ENCODE results near the gene EPC2.
A peak's percentile ranks its signal among the peaks of the same experiment; 100 is the strongest.
"Not testable (repeated sequence)": the region's sequence is repeated elsewhere in the genome, so short reads cannot be mapped to it uniquely, and the experiment has no call there.

Gene EPC2

GRCh38 chr2:148638543-148638942 lies 6.0 kb upstream of the EPC2 start:
- Histone ChIP-seq H3K27ac (ENCODE audit: low read depth, low read length) (no peak overlapping the region), H3K27me3 (ENCODE audit: control insufficient read depth in 1 of 2, insufficient read depth in 2 of 2, low read length in 2 of 2) (peaks cover 3 to 10% of the 10 kb centered on the region in 2 donors), H3K4me1 (ENCODE audit: control insufficient read depth in 1 of 2, insufficient read depth in 2 of 2, low read length in 2 of 2) (peaks cover 3% of the 10 kb centered on the region in 2 donors), H3K9ac (ENCODE audit: low read depth in 1 of 2, low read length in 2 of 2) (no peak overlapping the region), H3K36me3 (ENCODE audit: control insufficient read depth in 1 of 2, insufficient read depth in 2 of 2, low read length in 2 of 2) (no peaks in the 10 kb centered on the region), H3K9me3 (ENCODE audit: control insufficient read depth in 1 of 2, low read length in 2 of 2) (no peaks in the 10 kb centered on the region), H3K4me3 (ENCODE audit: low read depth in 1 of 2, low read length in 2 of 2) (no peak overlapping the region)

DNA sequence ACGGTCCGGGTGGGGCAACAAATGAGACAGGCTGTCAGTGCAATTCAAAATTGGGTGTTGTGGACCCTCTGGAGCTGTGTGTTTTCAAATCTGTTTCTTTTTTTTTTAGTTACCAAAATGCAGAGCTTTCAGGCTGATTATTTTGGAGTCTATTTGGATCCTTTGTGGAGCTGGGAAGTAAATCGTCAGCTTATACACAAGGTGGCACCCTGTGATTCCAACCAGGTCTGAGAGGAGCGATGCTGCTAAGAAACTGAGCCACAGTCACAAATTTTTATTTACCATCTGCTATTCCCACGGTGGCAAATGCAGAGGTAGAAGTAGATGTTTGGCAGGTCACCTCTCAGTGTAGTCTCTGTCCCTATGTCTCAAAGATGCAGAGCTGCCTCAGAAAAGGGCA lies 3.8 kb upstream of the EPC2 start:
- H3K27ac ChIP-seq (ENCODE audit: low read depth, low read length), result no peak overlapping the region
- H3K4me1 ChIP-seq (ENCODE audit: control insufficient read depth in 1 of 2, insufficient read depth in 2 of 2, low read length in 2 of 2), result peaks cover 5 to 8% of the 10 kb centered on the region in 2 donors
- H3K4me3 ChIP-seq (ENCODE audit: low read depth in 1 of 2, low read length in 2 of 2), result no peak overlapping the region
- no peaks in the 10 kb centered on the region for H3K9me3 ChIP-seq (ENCODE audit: control insufficient read depth in 1 of 2, low read length in 2 of 2)
- peaks cover 0 to 6% of the 10 kb centered on the region in 2 donors for H3K27me3 ChIP-seq (ENCODE audit: control insufficient read depth in 1 of 2, insufficient read depth in 2 of 2, low read length in 2 of 2)
- H3K9ac ChIP-seq (ENCODE audit: low read depth in 1 of 2, low read length in 2 of 2), result no peak overlapping the region
- no peaks in the 10 kb centered on the region for H3K36me3 ChIP-seq (ENCODE audit: control insufficient read depth in 1 of 2, insufficient read depth in 2 of 2, low read length in 2 of 2)

DNA sequence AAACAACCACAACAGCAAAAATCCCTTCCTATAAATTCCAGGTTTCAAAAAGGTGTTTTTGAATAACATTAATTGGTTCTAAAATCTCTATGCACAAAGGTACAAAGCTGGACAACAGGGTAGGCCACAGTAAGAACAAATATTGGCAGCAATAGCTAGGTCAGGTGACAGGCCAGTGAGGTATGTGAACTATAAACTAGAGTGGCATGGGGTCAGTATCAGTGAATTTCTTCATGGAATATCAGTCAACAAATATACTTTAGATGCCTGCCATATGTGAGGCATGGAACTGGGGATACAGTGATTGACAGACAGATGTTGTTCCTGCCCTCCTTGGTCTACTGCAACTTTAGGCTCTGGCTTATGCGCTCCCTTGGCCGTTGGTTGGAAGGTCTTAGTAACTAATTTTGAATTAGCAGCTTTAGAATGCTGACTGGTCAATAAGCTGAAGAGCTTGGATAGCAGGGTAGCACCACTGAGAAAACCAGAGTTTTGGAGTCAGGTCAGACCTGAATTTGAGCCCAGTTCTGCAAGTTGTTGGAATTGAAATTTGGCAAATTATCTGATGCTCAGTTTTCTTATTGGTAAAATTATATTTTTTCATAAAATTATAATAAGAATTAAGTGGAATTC lies 2.3 kb upstream of the EPC2 start:
- no peak overlapping the region for H3K27ac ChIP-seq (ENCODE audit: low read depth, low read length)

GRCh38 chr2:148642891-148643416 lies 1.6 kb upstream of the EPC2 start:
- peaks cover 5 to 8% of the 10 kb centered on the region in 2 donors for H3K4me1 ChIP-seq (ENCODE audit: control insufficient read depth in 1 of 2, insufficient read depth in 2 of 2, low read length in 2 of 2)
- H3K36me3 ChIP-seq (ENCODE audit: control insufficient read depth in 1 of 2, insufficient read depth in 2 of 2, low read length in 2 of 2), result no peaks in the 10 kb centered on the region
- H3K27ac ChIP-seq (ENCODE audit: low read depth, low read length), result no peak overlapping the region
- H3K9ac ChIP-seq (ENCODE audit: low read depth in 1 of 2, low read length in 2 of 2), result peak overlapping the region in 1 of 2 donors; percentile 81
- peaks cover 0 to 6% of the 10 kb centered on the region in 2 donors for H3K27me3 ChIP-seq (ENCODE audit: control insufficient read depth in 1 of 2, insufficient read depth in 2 of 2, low read length in 2 of 2)
- no peaks in the 10 kb centered on the region for H3K9me3 ChIP-seq (ENCODE audit: control insufficient read depth in 1 of 2, low read length in 2 of 2)
- H3K4me3 ChIP-seq (ENCODE audit: low read depth in 1 of 2, low read length in 2 of 2), result no peak overlapping the region

More for the DNA sequence above, 2.3 kb upstream of the EPC2 start:
- Histone ChIP-seq H3K36me3 (ENCODE audit: control insufficient read depth in 1 of 2, insufficient read depth in 2 of 2, low read length in 2 of 2) (no peaks in the 10 kb centered on the region), H3K4me3 (ENCODE audit: low read depth in 1 of 2, low read length in 2 of 2) (no peak overlapping the region), H3K9me3 (ENCODE audit: control insufficient read depth in 1 of 2, low read length in 2 of 2) (no peaks in the 10 kb centered on the region), H3K27me3 (ENCODE audit: control insufficient read depth in 1 of 2, insufficient read depth in 2 of 2, low read length in 2 of 2) (peaks cover 0 to 6% of the 10 kb centered on the region in 2 donors), H3K9ac (ENCODE audit: low read depth in 1 of 2, low read length in 2 of 2) (no peak overlapping the region), H3K4me1 (ENCODE audit: control insufficient read depth in 1 of 2, insufficient read depth in 2 of 2, low read length in 2 of 2) (peaks cover 5 to 8% of the 10 kb centered on the region in 2 donors)

- H3K27me3 ChIP-seq (ENCODE audit: control insufficient read depth in 1 of 2, insufficient read depth in 2 of 2, low read length in 2 of 2), result peaks cover 0 to 6% of the 10 kb centered on the region in 2 donors
- no peaks in the 10 kb centered on the region for H3K36me3 ChIP-seq (ENCODE audit: control insufficient read depth in 1 of 2, insufficient read depth in 2 of 2, low read length in 2 of 2)
- H3K4me3 ChIP-seq (ENCODE audit: low read depth in 1 of 2, low read length in 2 of 2), result peak overlapping the region in 1 of 2 donors; percentile 77
- no peak overlapping the region for H3K27ac ChIP-seq (ENCODE audit: low read depth, low read length)
- H3K9ac ChIP-seq (ENCODE audit: low read depth in 1 of 2, low read length in 2 of 2), result peak overlapping the region in 1 of 2 donors; percentile 81
- H3K9me3 ChIP-seq (ENCODE audit: control insufficient read depth in 1 of 2, low read length in 2 of 2), result no peaks in the 10 kb centered on the region
- peaks cover 5 to 8% of the 10 kb centered on the region in 2 donors for H3K4me1 ChIP-seq (ENCODE audit: control insufficient read depth in 1 of 2, insufficient read depth in 2 of 2, low read length in 2 of 2)
Observed at GRCh38 chr2:148643421-148643820, 1.1 kb upstream of the EPC2 start.

GRCh38 chr2:148644883-148645538 lies 460 bp downstream of the EPC2 start:
- H3K9ac ChIP-seq (ENCODE audit: low read depth in 1 of 2, low read length in 2 of 2), result peak overlapping the region; percentile 81 to 94
- H3K9me3 ChIP-seq (ENCODE audit: control insufficient read depth in 1 of 2, low read length in 2 of 2), result no peaks in the 10 kb centered on the region
- peaks cover 5 to 8% of the 10 kb centered on the region in 2 donors for H3K4me1 ChIP-seq (ENCODE audit: control insufficient read depth in 1 of 2, insufficient read depth in 2 of 2, low read length in 2 of 2)
- no peaks in the 10 kb centered on the region for H3K36me3 ChIP-seq (ENCODE audit: control insufficient read depth in 1 of 2, insufficient read depth in 2 of 2, low read length in 2 of 2)
- peak overlapping the region; percentile 77 to 92 for H3K4me3 ChIP-seq (ENCODE audit: low read depth in 1 of 2, low read length in 2 of 2)
- peaks cover 0 to 6% of the 10 kb centered on the region in 2 donors for H3K27me3 ChIP-seq (ENCODE audit: control insufficient read depth in 1 of 2, insufficient read depth in 2 of 2, low read length in 2 of 2)
- peak overlapping the region; percentile 99 for H3K27ac ChIP-seq (ENCODE audit: low read depth, low read length)

- Histone ChIP-seq H3K36me3 (ENCODE audit: control insufficient read depth in 1 of 2, insufficient read depth in 2 of 2, low read length in 2 of 2) (no peaks in the 10 kb centered on the region), H3K4me1 (ENCODE audit: control insufficient read depth in 1 of 2, insufficient read depth in 2 of 2, low read length in 2 of 2) (peaks cover 8 to 10% of the 10 kb centered on the region in 2 donors), H3K4me3 (ENCODE audit: low read depth in 1 of 2, low read length in 2 of 2) (peak overlapping the region; percentile 77 to 92), H3K9ac (ENCODE audit: low read depth in 1 of 2, low read length in 2 of 2) (peak overlapping the region; percentile 71 to 81), H3K27ac (ENCODE audit: low read depth, low read length) (peak overlapping the region; percentile 80), H3K9me3 (ENCODE audit: control insufficient read depth in 1 of 2, low read length in 2 of 2) (no peaks in the 10 kb centered on the region), H3K27me3 (ENCODE audit: control insufficient read depth in 1 of 2, insufficient read depth in 2 of 2, low read length in 2 of 2) (peaks cover 0 to 4% of the 10 kb centered on the region in 2 donors)
Observed at GRCh38 chr2:148645539-148646230, 1.1 kb downstream of the EPC2 start.

GRCh38 chr2:148646231-148646559 lies 1.6 kb downstream of the EPC2 start:
- Histone ChIP-seq H3K36me3 (ENCODE audit: control insufficient read depth in 1 of 2, insufficient read depth in 2 of 2, low read length in 2 of 2) (no peaks in the 10 kb centered on the region), H3K4me3 (ENCODE audit: low read depth in 1 of 2, low read length in 2 of 2) (peak overlapping the region; percentile 77 to 92), H3K27me3 (ENCODE audit: control insufficient read depth in 1 of 2, insufficient read depth in 2 of 2, low read length in 2 of 2) (no peaks in the 10 kb centered on the region), H3K9me3 (ENCODE audit: control insufficient read depth in 1 of 2, low read length in 2 of 2) (no peaks in the 10 kb centered on the region), H3K9ac (ENCODE audit: low read depth in 1 of 2, low read length in 2 of 2) (peak overlapping the region in 1 of 2 donors; percentile 81), H3K4me1 (ENCODE audit: control insufficient read depth in 1 of 2, insufficient read depth in 2 of 2, low read length in 2 of 2) (peaks cover 8 to 15% of the 10 kb centered on the region in 2 donors), H3K27ac (ENCODE audit: low read depth, low read length) (no peak overlapping the region)

GRCh38 chr2:148647711-148648110 lies 3.2 kb downstream of the EPC2 start:
- H3K36me3 ChIP-seq (ENCODE audit: control insufficient read depth in 1 of 2, insufficient read depth in 2 of 2, low read length in 2 of 2); H3K9ac ChIP-seq (ENCODE audit: low read depth in 1 of 2, low read length in 2 of 2); H3K27me3 ChIP-seq (ENCODE audit: control insufficient read depth in 1 of 2, insufficient read depth in 2 of 2, low read length in 2 of 2); H3K9me3 ChIP-seq (ENCODE audit: control insufficient read depth in 1 of 2, low read length in 2 of 2); H3K4me3 ChIP-seq (ENCODE audit: low read depth in 1 of 2, low read length in 2 of 2); H3K27ac ChIP-seq (ENCODE audit: low read depth, low read length): not testable (repeated sequence)
- H3K4me1 ChIP-seq (ENCODE audit: control insufficient read depth in 1 of 2, insufficient read depth in 2 of 2, low read length in 2 of 2), result peaks cover 16 to 25% of the 10 kb centered on the region in 2 donors

- Histone ChIP-seq H3K36me3 (ENCODE audit: control insufficient read depth in 1 of 2, insufficient read depth in 2 of 2, low read length in 2 of 2) (no peaks in the 10 kb centered on the region), H3K27ac (ENCODE audit: low read depth, low read length) (no peak overlapping the region), H3K9me3 (ENCODE audit: control insufficient read depth in 1 of 2, low read length in 2 of 2) (no peaks in the 10 kb centered on the region), H3K4me1 (ENCODE audit: control insufficient read depth in 1 of 2, insufficient read depth in 2 of 2, low read length in 2 of 2) (peaks cover 17 to 29% of the 10 kb centered on the region in 2 donors), H3K4me3 (ENCODE audit: low read depth in 1 of 2, low read length in 2 of 2) (no peak overlapping the region), H3K27me3 (ENCODE audit: control insufficient read depth in 1 of 2, insufficient read depth in 2 of 2, low read length in 2 of 2) (no peaks in the 10 kb centered on the region), H3K9ac (ENCODE audit: low read depth in 1 of 2, low read length in 2 of 2) (no peak overlapping the region)
Observed at GRCh38 chr2:148649936-148650335, 5.4 kb downstream of the EPC2 start.

All from duodenal mucosa (tissue), 2 donors.